ENCODE data around the gene NTNG2.

- TF ChIP-seq POLR2A (IDR thresholded peaks at IDR 0.05; ENCODE audit: low read depth, low read length) = no peak
- no peak for TF ChIP-seq POLR2AphosphoS5 (IDR thresholded peaks at IDR 0.05; ENCODE audit: low read depth, low read length)
- TF ChIP-seq TAF1 (IDR thresholded peaks at IDR 0.05; ENCODE audit: borderline replicate concordance, low read depth, low read length) = no peak
These were observed 77.1 kb downstream of the NTNG2 start for GRCh38 chr9:132238992-132239391.
